ENCODE results near the gene SOD1.
"Not testable (repeated sequence)": the region's sequence is repeated elsewhere in the genome, so short reads cannot be mapped to it uniquely, and the experiment has no call there.

The SOD1 gene

GRCh38 chr21:31647650-31648049 lies 11.8 kb upstream of the SOD1 start:
- H3K36me3 ChIP-seq, result no peaks in the 10 kb centered on the region
- DNase-seq, result no peak
- H3K4me3 ChIP-seq (ENCODE audit: low read depth, low read length), result no peak overlapping the region
- no peak for TF ChIP-seq CTCF (IDR thresholded peaks at IDR 0.05; ENCODE audit: low read depth, low read length)
- no peaks in the 10 kb centered on the region for H3K27me3 ChIP-seq
- H3K9me3 ChIP-seq, result no peaks in the 10 kb centered on the region
- H3K4me1 ChIP-seq, result no peaks in the 10 kb centered on the region

DNA sequence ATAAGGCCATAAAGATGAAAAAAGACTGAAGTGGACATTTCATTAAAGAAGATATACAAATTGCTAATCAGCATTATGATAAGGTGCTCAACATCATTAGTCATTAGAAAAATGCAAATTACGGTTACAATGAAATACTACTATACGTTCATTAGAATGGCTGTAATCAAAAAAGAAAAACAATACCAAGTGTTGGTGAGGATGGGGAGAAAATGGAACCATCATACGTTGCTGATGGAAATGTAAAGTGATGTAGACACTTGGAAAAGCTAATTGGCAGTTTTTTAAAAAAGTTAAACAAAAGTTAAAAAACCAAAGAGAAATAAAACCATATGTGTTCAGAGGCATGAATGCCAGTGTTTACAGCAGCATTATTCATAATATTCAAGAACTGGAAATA lies 8.6 kb upstream of the SOD1 start:
- Histone ChIP-seq H3K4me1 (no peaks in the 10 kb centered on the region), H3K9me3 (no peaks in the 10 kb centered on the region), H3K4me3 (ENCODE audit: low read depth, low read length) (no peak overlapping the region), H3K27me3 (no peaks in the 10 kb centered on the region), H3K36me3 (no peaks in the 10 kb centered on the region)
- TF ChIP-seq CTCF (IDR thresholded peaks at IDR 0.05; ENCODE audit: low read depth, low read length), result no peak
- DNase-seq, result no peak

DNA sequence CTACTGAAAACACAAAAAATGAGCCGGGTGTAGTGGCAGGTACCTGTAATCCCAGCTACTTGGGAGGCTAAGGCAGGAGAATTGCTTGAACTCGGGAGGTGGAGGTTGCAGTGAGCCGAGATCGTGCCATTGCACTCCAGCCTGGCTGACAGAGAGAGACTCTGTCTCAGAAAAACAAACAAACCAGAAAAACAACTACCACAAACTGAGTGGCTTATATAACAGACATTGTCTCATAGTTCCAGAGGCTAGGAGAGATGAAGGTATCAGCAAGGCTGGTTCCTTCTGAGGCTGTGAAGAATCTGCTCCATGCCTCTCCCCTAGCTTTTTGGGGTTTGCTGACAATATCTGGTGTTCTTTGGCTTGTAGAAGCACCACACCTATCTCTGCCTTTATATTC lies 8.0 kb upstream of the SOD1 start:
- H3K4me1 ChIP-seq; H3K4me3 ChIP-seq (ENCODE audit: low read depth, low read length); H3K36me3 ChIP-seq; H3K27me3 ChIP-seq; DNase-seq; H3K9me3 ChIP-seq: not testable (repeated sequence)

GRCh38 chr21:31654340-31654739 lies 5.2 kb upstream of the SOD1 start:
- no peak for TF ChIP-seq CTCF (IDR thresholded peaks at IDR 0.05; ENCODE audit: low read depth, low read length)
- Histone ChIP-seq H3K4me3 (ENCODE audit: low read depth, low read length) (no peak overlapping the region), H3K9me3 (no peaks in the 10 kb centered on the region), H3K4me1 (no peaks in the 10 kb centered on the region), H3K36me3 (no peaks in the 10 kb centered on the region), H3K27me3 (no peaks in the 10 kb centered on the region)
- no peak for DNase-seq

DNA sequence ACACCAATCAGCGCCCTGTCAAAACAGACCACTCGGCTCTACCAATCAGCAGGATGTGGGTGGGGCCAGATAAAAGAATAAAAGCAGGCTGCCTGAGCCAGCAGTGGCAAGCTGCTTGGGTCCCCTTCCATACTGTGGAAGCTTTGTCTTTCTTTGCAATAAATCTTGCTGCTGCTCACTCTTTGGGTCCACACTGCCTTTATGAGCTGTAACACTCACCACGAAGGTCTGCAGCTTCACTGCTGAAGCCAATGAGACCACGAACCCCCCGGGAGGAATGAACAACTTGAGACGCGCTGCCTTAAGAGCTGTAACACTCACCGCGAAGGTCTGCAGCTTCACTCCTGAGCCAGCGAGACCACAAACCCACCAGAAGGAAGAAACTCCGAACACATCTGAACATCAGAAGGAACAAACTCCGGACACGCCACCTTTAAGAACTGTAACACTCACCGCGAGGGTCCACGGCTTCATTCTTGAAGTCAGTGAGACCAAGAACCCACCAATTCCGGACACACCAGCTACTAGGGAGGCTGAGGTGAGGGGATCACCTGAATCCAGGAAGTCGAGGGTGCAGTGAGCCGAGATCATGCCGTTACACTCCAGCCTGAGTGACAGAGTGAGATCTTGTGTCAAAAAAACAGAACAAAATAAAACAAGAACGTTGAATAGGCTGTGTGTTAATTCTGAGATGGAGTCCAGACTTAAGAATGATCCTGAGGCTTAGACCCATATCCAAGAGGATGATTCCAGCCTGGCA lies 4.5 kb upstream of the SOD1 start:
- not testable (repeated sequence) for H3K4me1 ChIP-seq; H3K9me3 ChIP-seq; H3K36me3 ChIP-seq; H3K4me3 ChIP-seq (ENCODE audit: low read depth, low read length); DNase-seq; H3K27me3 ChIP-seq

DNA sequence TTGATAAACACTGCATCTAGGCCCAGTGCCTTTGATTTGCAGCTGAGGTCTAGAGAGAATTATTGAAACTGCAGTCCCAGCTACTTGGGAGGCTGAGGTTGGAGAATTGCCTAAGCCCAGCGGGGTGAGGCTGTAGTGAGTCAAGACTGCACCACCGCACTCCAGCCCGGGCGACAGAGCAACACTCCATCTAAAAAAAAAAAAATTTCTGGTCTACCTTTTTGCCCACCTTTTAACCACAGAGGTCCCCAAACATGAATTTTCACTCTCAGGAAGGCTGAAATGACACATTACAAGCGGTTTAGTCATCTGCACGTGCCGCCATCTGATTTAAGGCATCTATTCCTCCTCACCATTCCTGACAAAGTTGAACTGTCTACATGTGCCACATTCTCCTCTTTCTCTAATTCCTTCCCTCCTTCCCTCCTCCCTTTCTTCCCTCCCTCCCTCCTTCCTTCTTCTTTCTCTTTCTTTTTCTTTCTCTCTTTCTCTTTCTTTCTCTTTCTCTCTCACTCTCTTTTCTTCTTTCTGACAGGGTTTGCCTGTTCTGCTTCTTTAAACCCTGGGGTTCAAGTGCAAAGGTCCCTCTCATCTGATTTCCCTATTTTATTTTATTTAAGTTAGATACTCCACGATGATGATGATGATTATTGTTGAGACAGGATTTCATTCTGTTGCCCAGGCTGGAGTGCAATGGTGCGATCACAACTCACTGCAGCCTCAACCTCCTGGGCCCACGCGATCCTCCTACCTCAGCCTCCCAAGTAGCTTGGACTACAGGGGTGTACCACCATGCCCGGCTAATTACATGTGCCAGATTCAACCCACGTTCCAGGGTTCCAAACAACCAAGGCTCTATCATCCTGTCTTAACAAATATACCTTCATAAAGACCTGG lies 3.0 kb upstream of the SOD1 start:
- no peaks in the 10 kb centered on the region for H3K4me1 ChIP-seq
- H3K4me3 ChIP-seq (ENCODE audit: low read depth, low read length), result no peak overlapping the region
- TF ChIP-seq CTCF (IDR thresholded peaks at IDR 0.05; ENCODE audit: low read depth, low read length), result no peak
- H3K27me3 ChIP-seq, result no peaks in the 10 kb centered on the region
- no peak for DNase-seq
- no peaks in the 10 kb centered on the region for H3K9me3 ChIP-seq
- H3K36me3 ChIP-seq, result peaks cover 1% of the 10 kb centered on the region

GRCh38 chr21:31658053-31658452 lies 1.4 kb upstream of the SOD1 start:
- Histone ChIP-seq H3K4me3 (ENCODE audit: low read depth, low read length) (no peak overlapping the region), H3K36me3 (peaks cover 13% of the 10 kb centered on the region), H3K27me3 (no peaks in the 10 kb centered on the region), H3K4me1 (no peaks in the 10 kb centered on the region), H3K9me3 (no peaks in the 10 kb centered on the region)
- DNase-seq, result no peak
- TF ChIP-seq CTCF (IDR thresholded peaks at IDR 0.05; ENCODE audit: low read depth, low read length), result no peak
